A673 (cell line): ENCODE measurements around the gene TTBK2. TPM values are rescaled to one million over a fixed set of nuclear protein-coding genes. Genes with fewer than 3 reads are reported as not detected.

ENCODE experiments used
- BruUV-seq: library from RNA; stranded (reverse); fragments of 400-500 nt; replicated peaks from 2 replicates; lab custom pipeline; 2021; lab: Mats Ljungman, UMichigan
- CTCF ChIA-PET: fragments of 300-600 bp; sonication (Branson Sonifier 250); formaldehyde crosslinking; loops from one replicate; lab custom pipeline; 2022; ENCODE audit warnings: antibody characterized with exemption; lab: Charles Lee
- POLR2A ChIA-PET: fragments of 300-600 bp; sonication (Branson Sonifier 250); formaldehyde crosslinking; loops from one replicate; lab custom pipeline; 2022; ENCODE audit warnings: antibody characterized with exemption; ENCODE audit not compliant: low non-redundant PET; lab: Charles Lee
- DNase-seq: peaks from one replicate; pipeline ENCODE4 v3.0.0-alpha.2; 2015; ENCODE audit warnings: low spot score
- H3K27ac ChIP-seq: fragments of 200-600 bp; sonication (generic); 2 replicates; pipeline ENCODE4 v1.5.1; 2016; ENCODE audit warnings: mixed run types, low read depth, mild to moderate bottlenecking, mixed read lengths, antibody characterized with exemption, low read length; ENCODE audit not compliant: poor library complexity, severe bottlenecking
- H3K27me3 ChIP-seq: fragments of 200-600 bp; sonication (generic); replicated peaks from 2 replicates; pipeline ENCODE4 v1.6.1; 2017; ENCODE audit warnings: mixed run types, low read depth, mild to moderate bottlenecking, mixed read lengths, antibody characterized with exemption, low read length; ENCODE audit not compliant: insufficient read depth, poor library complexity
- H3K36me3 ChIP-seq: fragments of 200-600 bp; sonication (generic); 2 replicates; pipeline ENCODE4 v1.6.1; 2016; ENCODE audit warnings: mixed run types, mild to moderate bottlenecking, mixed read lengths, antibody characterized with exemption, low read length; ENCODE audit not compliant: insufficient read depth, poor library complexity, severe bottlenecking
- H3K4me1 ChIP-seq: fragments of 200-600 bp; sonication (generic); 2 replicates; pipeline ENCODE4 v1.6.1; 2017; ENCODE audit warnings: mixed run types, mild to moderate bottlenecking, mixed read lengths, antibody characterized with exemption, low read length; ENCODE audit not compliant: insufficient read depth, poor library complexity, severe bottlenecking
- H3K4me3 ChIP-seq: fragments of 200-600 bp; sonication (generic); 2 replicates; pipeline ENCODE4 v1.5.1; 2016; ENCODE audit warnings: low read depth, mixed run types, mild to moderate bottlenecking, mixed read lengths, low read length; ENCODE audit not compliant: poor library complexity, severe bottlenecking
- H3K9me3 ChIP-seq: fragments of 200-600 bp; sonication (generic); 2 replicates; pipeline ENCODE4 v1.6.1; 2016; ENCODE audit warnings: mixed run types, low read depth, mild to moderate bottlenecking, mixed read lengths, antibody characterized with exemption, low read length; ENCODE audit not compliant: poor library complexity, severe bottlenecking
- CTCF ChIP-seq: fragments of 300-800, 200-600 bp; sonication (generic); conservative IDR thresholded peaks from 2 replicates; pipeline ENCODE4 v1.5.1; 2017; ENCODE audit warnings: low read depth, mild to moderate bottlenecking, antibody characterized with exemption, low read length, moderate library complexity, mixed read lengths
- EZH2 ChIP-seq: fragments of 200-600 bp; sonication (generic); IDR thresholded peaks from 2 replicates; pipeline ENCODE4 v1.6.1; 2017; ENCODE audit warnings: borderline replicate concordance, low read depth, mild to moderate bottlenecking, mixed read lengths, antibody characterized with exemption, low read length; ENCODE audit not compliant: poor library complexity, severe bottlenecking
- intact Hi-C: fragments of 100-400 bp; cut with micrococcal nuclease; formaldehyde crosslinking; loops from one replicate; pipeline ENCODE4 v1.10.0; 2022; ENCODE audit not compliant: unreplicated experiment
- total RNA-seq: library from RNA; stranded (reverse); gene quantifications from 2 replicates; pipeline ENCODE4 v1.2.3, GENCODE V29; 2021

The TTBK2 gene
- total RNA-seq, 1 experiment from 2014 or later: 15.8 TPM

- Histone ChIP-seq H3K4me3 (no peak overlapping the region), H3K36me3 (no peaks in the 10 kb centered on the region), H3K27me3 (no peaks in the 10 kb centered on the region), H3K9me3 (no peaks in the 10 kb centered on the region), H3K27ac (no peak overlapping the region), H3K4me1 (no peaks in the 10 kb centered on the region)
- intact Hi-C loops: no loop called here
- no TSS peak for BruUV-seq
- DNase-seq: no peak
- POLR2A ChIA-PET: no interaction called here
- TF ChIP-seq EZH2: no peak
- no peak for TF ChIP-seq CTCF
- CTCF ChIA-PET: no interaction called here
Observed at GRCh38 chr15:42788725-42789124, 131.9 kb downstream of the TTBK2 start.

DNA sequence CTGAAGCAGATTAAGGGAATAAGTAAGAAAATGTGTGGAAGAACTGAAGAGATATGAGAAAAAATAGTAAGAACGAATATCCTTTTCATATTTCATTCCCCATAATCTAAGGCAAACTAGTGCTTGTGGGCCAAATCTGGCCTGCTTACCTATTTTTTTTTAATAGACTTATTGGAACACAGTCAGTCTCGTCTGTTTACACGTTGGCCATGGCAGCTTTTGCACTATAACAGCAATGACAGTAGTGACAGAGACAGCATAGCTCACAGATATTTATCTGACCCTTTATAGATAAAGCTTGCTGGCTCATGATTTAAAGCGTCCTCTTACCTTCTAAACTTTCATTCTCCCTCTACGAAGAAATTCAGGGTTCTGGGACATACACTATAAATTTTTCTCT is 133.6 kb downstream of the TTBK2 start:
- H3K27ac ChIP-seq: no peak overlapping the region
- intact Hi-C loops: no loop called here
- DNase-seq: no peak
- no peak overlapping the region for H3K4me3 ChIP-seq
- no peak for TF ChIP-seq CTCF
- no peak for TF ChIP-seq EZH2
- no peaks in the 10 kb centered on the region for H3K27me3 ChIP-seq
- no peaks in the 10 kb centered on the region for H3K36me3 ChIP-seq
- ChIA-PET POLR2A (no interaction called here), CTCF (no interaction called here)
- H3K9me3 ChIP-seq: no peaks in the 10 kb centered on the region
- no peaks in the 10 kb centered on the region for H3K4me1 ChIP-seq
- no TSS peak for BruUV-seq

DNA sequence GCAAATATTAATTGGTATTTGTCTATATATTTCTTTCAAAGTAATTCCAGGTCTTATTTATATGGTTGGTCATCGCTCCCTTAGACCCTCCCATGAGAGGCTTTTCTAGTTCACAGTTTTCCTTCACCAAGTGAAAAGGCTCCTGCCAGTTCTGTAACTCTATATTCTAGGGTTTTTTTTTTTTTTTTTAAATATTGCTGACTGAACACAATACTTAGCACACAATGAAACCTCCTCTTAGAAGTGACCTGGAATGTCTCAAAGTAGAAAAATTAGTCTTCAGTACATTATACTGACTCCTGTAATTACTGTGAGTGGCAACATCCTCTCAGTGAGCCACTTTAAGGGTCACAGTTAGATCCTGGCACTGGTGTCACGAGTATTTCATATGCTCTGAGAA is 135.0 kb downstream of the TTBK2 start:
- Histone ChIP-seq H3K36me3 (no peaks in the 10 kb centered on the region), H3K9me3 (no peaks in the 10 kb centered on the region), H3K4me3 (no peak overlapping the region), H3K4me1 (no peaks in the 10 kb centered on the region), H3K27me3 (no peaks in the 10 kb centered on the region), H3K27ac (no peak overlapping the region)
- DNase-seq: no peak
- intact Hi-C loops: no loop called here
- TF ChIP-seq EZH2 (no peak), CTCF (no peak)
- ChIA-PET POLR2A (no interaction called here), CTCF (no interaction called here)
- BruUV-seq: no TSS peak
